CD4-positive, CD25-positive, alpha-beta regulatory T cell (primary cell): ENCODE measurements around the gene VTI1A. TPM values are rescaled to one million over a fixed set of nuclear protein-coding genes. Genes with fewer than 3 reads are reported as not detected.

Source experiments
- ATAC-seq, 2 donors: fragments of 150-1000 bp; cut with Tn5 transposase; one replicate each; pipeline ENCODE4 v1.10.0; 2021; ENCODE audit warnings: low read depth in 2 of 2, moderate number of reproducible peaks in 2 of 2, moderate library complexity in 1 of 2
- DNase-seq, 3 donors: peaks; one replicate each; pipeline versions ENCODE4 v3.0.0 to v3.0.0-alpha.2; 2012 to 2022; ENCODE audit warnings: mixed read lengths in 1 of 3
- H3K27ac ChIP-seq: one replicate; pipeline ENCODE4 v1.7.0; 2013; ENCODE audit warnings: mild to moderate bottlenecking, low read length; ENCODE audit not compliant: insufficient read depth, poor library complexity, severe bottlenecking
- H3K27me3 ChIP-seq: one replicate; pipeline ENCODE4 v1.7.0; 2013; ENCODE audit warnings: low read length; ENCODE audit not compliant: control insufficient read depth, insufficient read depth
- H3K36me3 ChIP-seq: one replicate; pipeline ENCODE4 v1.7.0; 2013; ENCODE audit warnings: mild to moderate bottlenecking, low read length, moderate library complexity; ENCODE audit not compliant: control insufficient read depth, insufficient read depth
- H3K4me1 ChIP-seq: 2 replicates; pipeline ENCODE4 v1.7.0; 2013; ENCODE audit warnings: mild to moderate bottlenecking, low read length; ENCODE audit not compliant: insufficient read depth, control insufficient read depth, poor library complexity, severe bottlenecking
- H3K4me3 ChIP-seq: one replicate; pipeline ENCODE4 v1.7.0; 2013; ENCODE audit warnings: low read depth, mild to moderate bottlenecking, low read length, moderate library complexity
- H3K9me3 ChIP-seq, 2 experiments: 1 replicate in 1 of 2; 2 replicates in 1 of 2; pipeline ENCODE4 v1.7.0; 2013; ENCODE audit warnings: low read length in 2 of 2, mild to moderate bottlenecking in 1 of 2, moderate library complexity in 1 of 2; ENCODE audit not compliant: control insufficient read depth in 2 of 2
- H3K27ac Mint-ChIP-seq, 3 donors: one replicate each; pipeline ENCODE4 v1.8.0; 2020 to 2022; ENCODE audit warnings: mild to moderate bottlenecking in 3 of 3, mixed read lengths in 3 of 3, moderate library complexity in 2 of 3
- H3K27me3 Mint-ChIP-seq: one replicate; pipeline ENCODE4 v1.8.0; 2022; ENCODE audit warnings: mild to moderate bottlenecking, mixed read lengths
- H3K36me3 Mint-ChIP-seq: one replicate; pipeline ENCODE4 v1.8.0; 2020; ENCODE audit warnings: mixed read lengths
- H3K4me1 Mint-ChIP-seq, 4 donors: one replicate each; pipeline ENCODE4 v1.8.0; 2020 to 2022; ENCODE audit warnings: mixed read lengths in 4 of 4, mild to moderate bottlenecking in 1 of 4
- H3K4me3 Mint-ChIP-seq, 4 donors: one replicate each; pipeline ENCODE4 v1.8.0; 2020 to 2022; ENCODE audit warnings: mild to moderate bottlenecking in 4 of 4, mixed read lengths in 4 of 4, moderate library complexity in 3 of 4
- H3K9me3 Mint-ChIP-seq, 7 donors: one replicate each; pipeline ENCODE4 v1.8.0; 2020 to 2022; ENCODE audit warnings: mixed read lengths in 7 of 7, mild to moderate bottlenecking in 3 of 7, moderate library complexity in 2 of 7
- polyA plus RNA-seq, 4 donors: library from polyadenylated mRNA; unstranded; fragments of 300-500 nt; fragmentation: Illumina TruSeq; gene quantifications; one replicate each; pipeline ENCODE4 v1.2.3, GENCODE V29; 2021
- total RNA-seq: library from RNA; stranded (reverse); gene quantifications from one replicate; pipeline ENCODE4 v1.2.3, GENCODE V29; 2022

Gene VTI1A
- total and polyA plus RNA-seq, 5 donors from 2014 or later: 25.5 to 77.7 (median 35.1) TPM

- Mint-ChIP-seq H3K27me3 (no peaks in the 10 kb centered on the region), H3K4me3 (peak overlapping the region in 1 of 4 donors; percentile 7), H3K9me3 (peaks cover 0 to 4% (median 0%) of the 10 kb centered on the region in 7 donors), H3K27ac (peak overlapping the region; percentile 20 to 64 (median 62)), H3K36me3 (peaks cover 18% of the 10 kb centered on the region), H3K4me1 (peaks cover 14 to 49% (median 37%) of the 10 kb centered on the region in 4 donors)
- no peaks in the 10 kb centered on the region for H3K36me3 ChIP-seq
- no peak overlapping the region for H3K4me3 ChIP-seq
- no peaks in the 10 kb centered on the region for H3K9me3 ChIP-seq
- no peak overlapping the region for H3K27ac ChIP-seq
- ATAC-seq (no peak), DNase-seq (no peak)
- H3K4me1 ChIP-seq: peaks cover 3% of the 10 kb centered on the region
- H3K27me3 ChIP-seq: no peaks in the 10 kb centered on the region
Measured at GRCh38 chr10:112507988-112508387, 61.0 kb downstream of the VTI1A start.

DNA sequence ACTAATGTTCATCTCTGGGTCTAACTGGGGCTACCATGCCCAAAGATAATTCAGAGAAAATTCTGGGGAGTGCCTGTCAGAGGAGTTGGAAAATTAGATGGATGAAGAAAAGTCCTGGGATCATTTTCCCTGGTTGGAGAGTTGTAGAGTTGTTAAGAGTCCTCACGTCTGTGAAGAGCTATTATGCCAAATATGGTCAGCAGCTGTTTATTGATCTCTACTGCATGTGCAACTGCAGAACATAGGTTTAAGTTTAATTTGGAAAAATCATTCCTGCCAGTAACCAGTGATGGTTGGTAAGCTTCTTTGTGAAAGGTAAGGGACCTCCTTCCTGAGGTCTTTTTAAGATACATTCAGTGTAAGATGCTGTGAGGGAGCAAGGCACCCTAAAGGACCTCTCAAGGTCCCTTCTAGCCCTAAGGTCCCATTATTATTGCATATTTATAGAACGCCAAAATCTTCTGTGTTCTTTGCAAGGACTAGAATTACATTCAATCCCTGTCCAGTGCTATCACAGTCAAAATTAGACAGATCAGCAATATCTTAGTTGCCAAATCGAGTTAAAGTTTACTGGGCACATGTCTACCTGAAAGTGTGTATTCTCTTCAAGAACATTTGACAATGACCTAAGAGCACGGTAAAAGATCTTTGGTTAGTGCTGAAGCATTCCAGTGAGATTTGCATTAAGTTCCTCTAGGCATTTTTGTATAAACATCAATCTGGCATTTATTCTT lies 62.7 kb downstream of the VTI1A start:
- peak overlapping the region in 2 of 3 donors; percentile 7 to 64 for H3K27ac Mint-ChIP-seq

GRCh38 chr10:112510384-112510783 lies 63.4 kb downstream of the VTI1A start:
- ATAC-seq: no peak
- Mint-ChIP-seq H3K4me1 (peaks cover 28 to 52% (median 37%) of the 10 kb centered on the region in 4 donors), H3K27me3 (no peaks in the 10 kb centered on the region), H3K9me3 (peaks cover 0 to 4% (median 0%) of the 10 kb centered on the region in 7 donors), H3K4me3 (no peak overlapping the region), H3K27ac (no peak overlapping the region), H3K36me3 (peaks cover 14% of the 10 kb centered on the region)
- no peak overlapping the region for H3K4me3 ChIP-seq
- H3K36me3 ChIP-seq: no peaks in the 10 kb centered on the region
- H3K4me1 ChIP-seq: peaks cover 3% of the 10 kb centered on the region
- no peaks in the 10 kb centered on the region for H3K27me3 ChIP-seq
- no peak overlapping the region for H3K27ac ChIP-seq
- no peaks in the 10 kb centered on the region for H3K9me3 ChIP-seq
- DNase-seq: no peak

More for the DNA sequence above, 62.7 kb downstream of the VTI1A start:
- Histone ChIP-seq H3K36me3 (no peaks in the 10 kb centered on the region), H3K27ac (no peak overlapping the region), H3K9me3 (no peaks in the 10 kb centered on the region), H3K4me1 (peaks cover 3% of the 10 kb centered on the region), H3K27me3 (no peaks in the 10 kb centered on the region), H3K4me3 (no peak overlapping the region)
- no peak overlapping the region for H3K4me3 Mint-ChIP-seq
- H3K9me3 Mint-ChIP-seq: peaks cover 0 to 4% (median 0%) of the 10 kb centered on the region in 7 donors
- ATAC-seq: no peak
- peaks cover 28 to 52% (median 37%) of the 10 kb centered on the region in 4 donors for H3K4me1 Mint-ChIP-seq
- no peaks in the 10 kb centered on the region for H3K27me3 Mint-ChIP-seq
- no peak for DNase-seq
- peaks cover 14% of the 10 kb centered on the region for H3K36me3 Mint-ChIP-seq

- peaks cover 3% of the 10 kb centered on the region for H3K4me1 ChIP-seq
- H3K27me3 ChIP-seq: no peaks in the 10 kb centered on the region
- H3K9me3 Mint-ChIP-seq: peaks cover 0 to 4% (median 0%) of the 10 kb centered on the region in 7 donors
- H3K27ac ChIP-seq: no peak overlapping the region
- no peaks in the 10 kb centered on the region for H3K9me3 ChIP-seq
- H3K4me3 ChIP-seq: no peak overlapping the region
- ATAC-seq: no peak
- no peak for DNase-seq
- no peak overlapping the region for H3K4me3 Mint-ChIP-seq
- H3K36me3 Mint-ChIP-seq: peaks cover 14% of the 10 kb centered on the region
- H3K4me1 Mint-ChIP-seq: peaks cover 31 to 44% (median 39%) of the 10 kb centered on the region in 4 donors
- H3K27ac Mint-ChIP-seq: peak overlapping the region in 1 of 3 donors; percentile 16
- H3K27me3 Mint-ChIP-seq: no peaks in the 10 kb centered on the region
- H3K36me3 ChIP-seq: no peaks in the 10 kb centered on the region
Measured at GRCh38 chr10:112512294-112512693, 65.3 kb downstream of the VTI1A start.

- Histone ChIP-seq H3K36me3 (no peaks in the 10 kb centered on the region), H3K27ac (no peak overlapping the region), H3K4me1 (peaks cover 10% of the 10 kb centered on the region), H3K4me3 (no peak overlapping the region), H3K27me3 (no peaks in the 10 kb centered on the region), H3K9me3 (no peaks in the 10 kb centered on the region)
- H3K27ac Mint-ChIP-seq: no peak overlapping the region
- H3K4me1 Mint-ChIP-seq: peaks cover 29 to 41% (median 35%) of the 10 kb centered on the region in 4 donors
- H3K27me3 Mint-ChIP-seq: no peaks in the 10 kb centered on the region
- no peak for DNase-seq
- no peak for ATAC-seq
- no peak overlapping the region for H3K4me3 Mint-ChIP-seq
- peaks cover 0 to 4% (median 0%) of the 10 kb centered on the region in 7 donors for H3K9me3 Mint-ChIP-seq
- peaks cover 6% of the 10 kb centered on the region for H3K36me3 Mint-ChIP-seq
Measured at GRCh38 chr10:112515126-112515525, 68.1 kb downstream of the VTI1A start.

DNA sequence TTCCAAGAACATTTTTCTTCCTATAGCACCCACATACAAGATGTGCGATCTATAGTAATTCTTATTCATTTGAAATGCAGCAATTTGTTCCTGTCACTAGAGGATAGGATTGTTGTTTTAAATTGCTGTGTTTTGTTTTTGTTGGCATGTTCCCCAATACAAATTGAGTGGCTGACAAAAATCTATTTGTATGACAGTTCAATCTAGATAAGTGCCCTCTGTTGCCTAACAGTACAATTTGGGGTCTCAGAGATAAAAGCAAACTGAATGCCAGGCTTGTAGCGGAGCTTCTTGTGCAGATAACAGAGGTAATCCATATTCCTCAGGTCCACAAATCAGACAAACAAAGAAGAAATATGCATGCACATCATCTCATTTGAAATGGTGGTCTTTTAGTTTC lies 68.8 kb downstream of the VTI1A start:
- Histone ChIP-seq H3K4me1 (peaks cover 7% of the 10 kb centered on the region), H3K27ac (no peak overlapping the region), H3K27me3 (no peaks in the 10 kb centered on the region), H3K9me3 (no peaks in the 10 kb centered on the region), H3K4me3 (no peak overlapping the region), H3K36me3 (no peaks in the 10 kb centered on the region)
- no peak overlapping the region for H3K4me3 Mint-ChIP-seq
- H3K9me3 Mint-ChIP-seq: peaks cover 0 to 4% (median 0%) of the 10 kb centered on the region in 7 donors
- ATAC-seq (no peak), DNase-seq (no peak)
- H3K4me1 Mint-ChIP-seq: peaks cover 29 to 37% (median 34%) of the 10 kb centered on the region in 4 donors
- H3K27me3 Mint-ChIP-seq: no peaks in the 10 kb centered on the region
- H3K27ac Mint-ChIP-seq: no peak overlapping the region
- H3K36me3 Mint-ChIP-seq: peaks cover 6% of the 10 kb centered on the region

GRCh38 chr10:112517451-112517862 lies 70.4 kb downstream of the VTI1A start:
- H3K4me3 Mint-ChIP-seq: no peak overlapping the region
- H3K36me3 Mint-ChIP-seq: no peaks in the 10 kb centered on the region
- ATAC-seq: no peak
- Histone ChIP-seq H3K36me3 (no peaks in the 10 kb centered on the region), H3K27me3 (no peaks in the 10 kb centered on the region), H3K4me1 (peaks cover 7% of the 10 kb centered on the region), H3K9me3 (no peaks in the 10 kb centered on the region), H3K27ac (no peak overlapping the region), H3K4me3 (no peak overlapping the region)
- H3K27me3 Mint-ChIP-seq: no peaks in the 10 kb centered on the region
- H3K9me3 Mint-ChIP-seq: peaks cover 0 to under 1% (median 0%) of the 10 kb centered on the region in 7 donors
- DNase-seq: no peak
- H3K27ac Mint-ChIP-seq: no peak overlapping the region
- peaks cover 26 to 32% (median 29%) of the 10 kb centered on the region in 4 donors for H3K4me1 Mint-ChIP-seq
